ACHN (cell line): ENCODE measurements around the gene SVIP.
A peak's percentile ranks its signal among the peaks of the same experiment; 100 is the strongest.

ENCODE experiments used
- DNase-seq: peaks from one replicate; pipeline ENCODE4 v3.0.0-alpha.2; 2015
- in situ Hi-C: cut with HindIII; loops from 2 replicates; pipeline ENCODE4 v1.10.0; 2017; ENCODE audit warnings: low sequenced_read_pairs, low pct_ligation_motif_present, low pct_unique_long_range_greater_than_20kb

The SVIP gene, protein sequence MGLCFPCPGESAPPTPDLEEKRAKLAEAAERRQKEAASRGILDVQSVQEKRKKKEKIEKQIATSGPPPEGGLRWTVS

DNA sequence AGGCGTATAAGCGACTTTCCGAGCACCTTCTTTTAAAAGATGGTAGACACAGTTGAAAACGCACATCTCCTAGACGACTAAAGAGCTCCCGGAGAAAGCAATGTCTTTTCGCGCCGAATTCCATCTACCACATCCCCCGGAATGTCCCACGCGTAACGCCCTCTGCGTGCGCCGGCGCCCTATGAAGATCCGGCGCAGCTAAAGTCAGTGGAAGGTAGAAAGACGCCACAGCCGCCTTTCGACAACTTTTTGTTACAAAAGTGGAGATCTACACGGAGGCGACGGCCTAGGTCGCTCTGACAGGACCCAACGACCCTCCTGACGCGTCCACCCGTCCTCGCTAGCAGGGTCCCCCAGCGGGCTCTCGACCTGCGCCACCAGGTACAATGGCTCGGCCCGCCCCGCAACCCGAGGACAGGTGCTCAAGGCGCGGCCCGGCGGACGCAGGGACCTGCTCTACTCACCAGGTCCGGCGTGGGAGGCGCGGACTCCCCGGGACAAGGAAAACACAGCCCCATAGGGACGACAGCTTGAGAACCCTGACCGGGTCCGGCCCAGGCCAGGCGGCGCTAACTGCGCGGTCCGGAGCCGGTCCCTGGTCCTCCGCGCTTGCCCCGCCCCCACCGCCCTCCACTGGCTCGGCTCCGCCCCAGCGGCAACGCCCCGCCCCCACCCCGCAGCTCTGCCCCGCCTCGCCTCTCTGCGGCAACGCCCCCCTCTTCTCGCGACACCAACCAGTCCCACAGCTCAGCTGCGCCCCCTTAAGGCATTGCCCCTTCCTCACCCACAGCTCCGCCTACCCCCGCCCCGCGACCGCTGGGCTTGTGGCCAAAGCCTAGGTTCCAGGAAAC lies at the start of gene SVIP:
TSS of gene SVIP (minus strand) at position 571 of the 851 bp plus-strand sequence. CDS start at position 518, 53 bp downstream.
- in situ Hi-C loops = no loop called here
- peak; percentile 90 for DNase-seq

DNA sequence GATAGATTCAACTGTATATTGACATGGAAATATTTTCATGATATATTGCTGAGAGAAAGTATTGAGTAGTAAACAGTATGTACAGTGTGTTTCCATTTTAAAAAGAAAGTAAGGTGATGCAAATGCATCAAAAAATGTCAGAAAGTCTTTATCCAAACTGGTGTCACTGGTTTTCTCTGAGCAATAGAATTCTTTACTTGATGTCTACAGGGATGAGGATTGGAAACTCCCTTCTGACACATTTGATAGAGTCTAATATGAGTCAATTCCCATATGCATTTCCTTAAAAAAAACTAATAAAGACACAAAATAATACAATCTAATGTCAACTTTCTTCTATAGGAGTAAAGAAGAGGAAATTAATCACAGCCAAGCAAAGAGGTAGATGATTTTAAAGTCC lies 49.0 kb upstream of the SVIP start:
- DNase-seq = no peak
- in situ Hi-C loops = no loop called here

DNA sequence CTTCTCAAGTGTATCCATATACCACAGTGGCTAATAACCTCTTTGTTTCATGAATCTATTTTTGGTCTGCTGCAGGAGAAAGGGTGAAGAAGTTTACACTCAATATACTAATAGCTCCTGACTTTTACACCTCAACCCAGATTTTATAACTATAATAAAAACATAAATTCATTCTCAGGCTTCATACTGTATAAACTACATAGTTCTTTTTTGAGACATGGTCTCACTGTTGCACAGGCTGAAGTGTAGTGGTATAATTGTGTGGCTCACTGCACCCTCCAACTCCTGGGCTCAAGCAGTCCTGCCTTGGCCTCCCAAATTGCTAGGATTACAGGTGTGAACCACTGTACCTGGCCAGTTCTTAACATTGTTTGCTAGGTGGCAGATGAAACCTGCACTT lies 48.4 kb upstream of the SVIP start:
- in situ Hi-C loops = no loop called here

DNA sequence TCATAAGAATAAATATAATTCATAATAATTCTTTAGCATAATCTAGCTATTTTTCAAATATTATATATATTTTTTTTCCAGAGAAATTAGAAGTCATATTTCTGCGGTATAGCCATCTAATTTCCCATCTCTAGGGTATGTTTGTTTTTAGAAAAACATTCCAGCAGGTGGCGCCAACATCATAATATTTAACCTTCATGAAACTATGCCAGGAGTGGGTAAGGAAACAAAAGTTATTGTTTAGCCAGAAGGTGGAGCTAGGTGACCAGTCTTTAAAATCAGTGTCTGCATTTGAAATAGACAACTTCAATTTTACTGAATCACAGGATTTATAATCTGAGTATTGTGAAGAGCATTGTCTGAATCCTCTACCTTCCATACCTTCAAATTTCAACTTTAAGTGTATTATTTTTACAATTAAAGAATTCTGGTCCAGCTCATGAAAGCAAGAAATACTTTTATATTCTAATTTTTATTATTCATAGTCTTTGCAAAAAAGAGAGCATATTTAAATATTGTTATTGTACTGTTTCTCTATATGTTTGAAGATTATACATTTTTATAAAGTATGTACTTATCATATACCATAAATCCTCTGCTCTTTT lies 46.4 kb upstream of the SVIP start:
- peak; percentile 83 for DNase-seq
- in situ Hi-C loops = no loop called here

More for the DNA sequence above, 48.4 kb upstream of the SVIP start:
- DNase-seq = no peak

DNA sequence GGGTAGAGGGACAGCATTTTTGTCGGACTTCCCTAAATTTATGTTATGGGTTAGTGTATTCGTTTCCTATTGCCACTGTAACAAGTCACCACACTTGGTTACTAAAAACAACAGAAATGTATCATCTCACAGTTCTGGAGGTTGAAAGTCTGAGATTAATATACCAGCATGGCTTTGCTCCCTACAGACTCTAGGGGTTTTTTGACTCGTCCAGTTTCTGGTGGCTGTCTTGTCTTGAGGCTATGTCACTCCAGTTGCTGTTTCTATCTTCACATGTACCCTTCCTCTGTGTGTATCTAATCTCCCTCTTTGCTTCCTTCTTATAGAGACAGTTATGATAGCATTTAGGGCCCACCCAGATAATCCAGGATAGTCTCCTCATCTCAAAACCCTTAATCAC lies 39.7 kb upstream of the SVIP start:
- in situ Hi-C loops = no loop called here
- DNase-seq = no peak

DNA sequence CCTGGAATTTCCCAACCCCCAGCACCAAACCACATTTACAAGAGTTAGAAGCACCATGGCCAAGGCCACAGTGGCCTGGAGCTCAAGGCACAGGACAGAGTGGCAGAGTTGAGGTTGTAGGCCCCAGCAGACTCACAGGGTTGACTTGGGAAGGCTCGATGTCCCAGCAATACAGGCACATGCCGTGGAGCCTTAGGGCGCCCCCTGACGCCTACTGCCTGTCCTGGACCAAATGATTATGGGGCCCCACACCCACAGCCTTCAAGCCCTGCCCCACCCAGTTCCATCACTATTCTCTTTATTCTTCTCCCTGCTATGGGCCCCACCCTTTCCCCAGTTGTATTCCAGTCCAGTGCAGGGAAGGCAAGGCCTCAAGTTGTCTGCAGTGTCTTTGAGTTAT lies 30.6 kb upstream of the SVIP start, which contains the start of gene CCDC179:
TSS of gene CCDC179 (minus strand) at position 234 of the 400 bp plus-strand sequence. CDS start at position 181, 53 bp downstream.
- in situ Hi-C loops = no loop called here
- DNase-seq = no peak

DNA sequence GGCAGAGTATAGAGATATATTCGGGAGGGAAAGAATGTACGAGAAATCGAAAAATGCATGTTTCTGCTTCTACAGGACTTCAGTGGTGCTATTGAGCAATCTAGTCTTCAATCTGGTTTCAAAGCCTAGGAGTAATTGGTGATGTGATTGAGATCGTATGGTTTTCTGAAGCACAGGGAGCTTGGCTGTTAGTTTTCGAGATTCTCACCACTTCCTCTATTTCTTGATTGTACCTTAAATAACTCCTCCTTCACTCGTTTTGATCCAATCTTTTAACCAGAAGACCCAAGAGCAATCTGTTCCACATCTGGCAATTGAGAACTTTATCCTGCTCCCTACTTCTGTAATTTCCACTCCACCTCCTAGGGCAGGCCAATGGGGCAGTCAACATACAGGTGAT lies 30.2 kb upstream of the SVIP start:
- in situ Hi-C loops = no loop called here
- no peak for DNase-seq

DNA sequence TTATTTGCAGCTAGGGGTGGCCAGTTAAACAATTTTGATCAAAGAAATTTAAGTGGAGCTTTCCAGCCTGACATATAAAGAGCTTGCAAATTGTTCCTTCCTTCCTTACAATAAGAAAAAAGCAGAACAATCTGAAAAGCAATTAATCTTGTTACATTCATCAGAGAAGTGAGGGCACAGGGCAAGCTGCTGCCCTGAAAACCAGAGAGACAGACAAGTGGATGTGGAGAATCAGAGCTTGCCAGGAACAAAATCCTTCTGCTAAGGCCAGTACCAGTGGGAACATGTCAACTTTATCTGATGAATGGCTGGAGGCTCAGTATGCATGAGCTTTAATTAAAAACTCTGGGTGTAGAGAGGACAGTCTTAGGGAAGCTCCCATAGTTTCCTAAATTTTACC lies 21.9 kb upstream of the SVIP start:
- in situ Hi-C loops = no loop called here
- DNase-seq = no peak

DNA sequence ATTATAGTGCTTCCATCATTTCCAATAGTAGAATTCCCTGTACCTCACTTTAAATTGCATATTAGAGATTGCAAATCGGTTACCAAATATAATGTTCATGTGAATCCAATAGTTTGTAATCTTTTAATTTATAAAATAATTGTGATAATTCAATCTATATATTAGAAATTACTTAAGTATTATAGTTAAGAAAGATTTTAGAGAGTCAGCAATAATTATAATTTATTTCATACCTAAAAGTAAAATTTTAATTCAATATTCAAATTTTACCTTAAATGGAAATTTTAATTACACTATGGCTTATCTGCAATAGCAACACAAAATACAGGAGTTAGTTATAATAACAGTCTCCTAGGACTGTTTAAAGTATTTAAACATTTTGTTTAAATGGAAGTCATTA lies 17.1 kb upstream of the SVIP start:
- in situ Hi-C loops = no loop called here
- no peak for DNase-seq

DNA sequence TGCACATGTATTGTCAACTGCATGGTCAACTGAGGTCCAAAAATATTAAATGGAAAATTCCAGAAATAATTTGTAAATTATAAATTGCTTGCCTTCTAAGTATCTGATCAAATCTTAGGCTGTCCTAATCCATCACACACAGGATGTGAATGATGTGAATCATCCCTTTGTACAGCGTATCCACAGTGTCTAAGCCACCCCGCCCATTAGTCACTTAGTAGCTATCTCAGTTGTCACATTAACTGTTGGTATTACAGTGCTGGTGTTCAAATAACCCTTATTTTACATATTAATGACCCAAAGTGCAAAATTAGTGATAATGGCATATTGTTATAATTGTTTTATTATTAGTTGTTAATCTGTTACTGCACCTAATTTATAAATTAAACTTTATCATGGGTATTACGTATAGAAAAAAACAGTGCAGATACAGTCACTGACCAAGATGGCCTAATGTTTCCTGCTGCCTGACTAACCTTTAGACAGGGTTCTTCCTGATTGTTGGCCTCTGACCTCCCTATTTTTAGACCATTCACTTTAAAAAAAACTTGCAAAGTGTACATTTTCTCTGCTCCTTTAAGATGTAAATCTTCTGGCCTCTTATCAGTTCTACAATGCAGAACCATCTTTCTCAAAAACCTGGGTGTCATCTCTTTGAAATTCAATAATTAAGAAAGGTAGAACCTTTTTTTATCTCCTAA lies 2.9 kb upstream of the SVIP start:
- in situ Hi-C loops = no loop called here
- peak; percentile 38 for DNase-seq

DNA sequence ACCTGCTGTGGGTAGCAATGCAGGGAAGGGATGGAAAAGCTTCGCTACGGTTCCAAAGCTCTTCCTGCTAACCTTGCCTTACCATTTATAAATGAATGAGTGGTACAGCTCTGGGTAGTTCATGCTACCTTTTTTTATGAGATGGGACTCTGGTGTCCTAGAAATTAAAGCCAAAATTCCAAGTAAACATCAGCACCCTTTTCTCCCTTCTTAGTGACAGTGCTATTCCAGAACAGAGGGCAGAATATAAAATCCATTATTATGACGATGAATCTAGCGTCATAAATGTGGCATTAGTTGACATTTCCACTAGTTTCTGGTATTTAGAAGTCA lies 447 bp upstream of the SVIP start:
- in situ Hi-C loops = no loop called here
- no peak for DNase-seq

DNA sequence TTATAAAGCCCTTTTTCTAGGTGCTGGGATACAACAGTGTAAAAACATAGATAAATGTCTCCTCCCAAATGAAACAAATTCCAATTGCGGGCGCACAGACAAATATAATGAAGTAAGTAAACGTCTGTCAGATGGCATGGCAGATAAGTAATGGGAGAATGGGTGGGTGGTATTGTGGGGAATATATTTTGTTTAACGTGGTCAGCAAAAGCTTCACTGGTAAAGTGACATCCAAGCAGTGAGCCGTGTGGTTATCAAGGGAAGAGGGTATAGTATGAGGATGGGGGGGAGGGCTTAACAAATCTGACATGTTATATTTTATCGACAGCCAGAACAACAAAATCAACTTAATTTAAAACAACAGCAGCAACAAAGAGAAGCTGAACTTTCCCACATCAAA lies 1.2 kb downstream of the SVIP start:
- in situ Hi-C loops = no loop called here
- no peak for DNase-seq

DNA sequence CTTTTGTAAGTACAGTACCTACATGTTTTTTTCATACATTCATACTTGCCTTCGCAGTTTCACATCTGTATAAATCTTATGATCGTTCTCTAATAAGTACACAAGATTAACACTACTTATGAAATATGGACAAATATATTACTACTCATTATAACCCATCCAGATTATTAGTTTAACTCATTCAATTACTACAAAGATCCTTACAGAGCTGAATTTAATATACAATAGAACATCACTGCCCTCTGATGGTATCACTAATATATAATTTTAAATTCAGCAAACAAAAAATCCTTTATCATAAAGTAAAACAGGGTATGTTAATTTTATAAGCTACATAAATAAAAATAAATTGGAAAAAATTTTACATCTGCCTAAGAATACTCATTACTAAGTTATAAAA lies 7.4 kb downstream of the SVIP start:
- in situ Hi-C loops = no loop called here
- DNase-seq = no peak

DNA sequence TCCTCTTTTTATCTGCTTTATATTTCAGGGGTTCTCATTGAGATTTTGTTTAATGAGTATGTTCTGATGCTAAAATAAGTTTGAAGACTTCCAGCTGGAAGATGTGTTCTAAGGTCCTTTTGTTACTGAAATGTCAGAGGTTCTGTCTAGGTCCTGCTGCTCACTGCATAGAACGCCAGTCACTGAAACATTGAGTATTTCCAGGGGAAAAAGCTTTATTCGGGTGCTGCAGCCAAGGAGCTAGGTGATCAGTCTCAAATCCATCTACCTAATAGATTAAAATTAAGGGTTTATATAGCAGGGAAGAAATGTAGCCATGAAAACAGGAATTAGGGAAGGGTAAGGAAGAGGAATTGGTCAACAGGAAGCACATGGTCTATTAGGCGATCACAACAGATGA lies 19.7 kb downstream of the SVIP start:
- in situ Hi-C loops = no loop called here
- no peak for DNase-seq

DNA sequence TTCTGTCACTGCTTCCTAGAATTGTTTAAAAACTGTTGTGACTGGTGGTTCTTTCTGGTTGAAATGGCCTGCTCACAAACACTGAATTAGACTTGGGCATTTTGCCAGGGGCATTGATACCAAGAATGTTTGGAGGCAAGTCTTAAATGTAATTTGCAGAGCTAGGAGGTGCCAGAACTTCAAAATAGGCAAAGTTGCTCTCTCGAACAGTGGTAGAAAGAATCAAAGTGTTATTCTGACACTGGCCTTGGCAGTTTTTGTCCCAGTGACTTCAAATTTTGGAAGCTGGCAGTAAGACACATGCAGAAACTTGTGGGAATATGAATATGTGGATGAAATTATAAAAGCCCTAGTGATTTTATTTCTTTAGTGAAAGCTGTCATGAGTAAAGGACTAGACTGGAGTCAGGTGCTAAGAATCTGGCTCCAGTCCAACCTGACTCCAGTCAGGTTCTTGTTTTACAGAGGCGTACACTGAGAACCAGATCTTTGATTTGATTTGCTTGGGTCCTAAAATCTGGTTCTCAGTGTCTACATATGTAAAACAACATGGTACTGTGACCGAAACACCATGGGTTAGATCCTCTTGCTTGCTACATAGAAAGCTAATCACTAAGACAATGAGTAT lies 20.9 kb downstream of the SVIP start:
- DNase-seq = no peak
- in situ Hi-C loops = no loop called here

DNA sequence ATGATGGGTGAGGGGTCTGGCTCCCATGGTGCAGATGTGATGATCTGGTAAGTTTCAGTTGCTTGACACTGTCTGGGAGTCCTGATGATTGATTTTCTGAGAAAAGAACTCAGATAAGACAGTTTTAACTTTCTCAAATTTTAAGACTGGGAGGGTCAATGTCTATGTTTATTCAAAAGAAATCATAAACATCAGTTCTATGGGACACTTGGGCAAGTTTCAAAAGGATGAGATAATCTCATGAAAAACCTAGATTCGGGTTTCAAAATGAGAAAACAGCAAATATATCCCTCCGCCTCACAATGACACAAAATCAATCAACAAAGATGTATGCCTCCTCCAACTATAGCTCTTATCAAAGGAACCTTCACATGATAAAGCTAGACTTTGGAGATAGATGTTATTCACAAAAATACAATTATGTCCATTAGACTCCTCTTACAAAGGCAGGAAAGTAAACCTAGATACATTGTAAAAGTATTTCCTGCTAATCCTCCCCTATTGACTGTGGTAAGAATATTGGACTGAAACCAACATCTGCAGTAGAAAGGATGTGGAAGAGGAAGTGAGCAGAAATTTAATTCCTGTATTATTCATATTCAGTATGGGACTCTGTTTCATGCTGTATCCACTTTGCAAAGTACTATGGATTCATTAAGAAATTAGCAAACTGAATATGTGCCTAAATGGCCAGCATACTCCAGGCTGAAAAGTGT lies 21.6 kb downstream of the SVIP start:
- in situ Hi-C loops = no loop called here
- DNase-seq = no peak

DNA sequence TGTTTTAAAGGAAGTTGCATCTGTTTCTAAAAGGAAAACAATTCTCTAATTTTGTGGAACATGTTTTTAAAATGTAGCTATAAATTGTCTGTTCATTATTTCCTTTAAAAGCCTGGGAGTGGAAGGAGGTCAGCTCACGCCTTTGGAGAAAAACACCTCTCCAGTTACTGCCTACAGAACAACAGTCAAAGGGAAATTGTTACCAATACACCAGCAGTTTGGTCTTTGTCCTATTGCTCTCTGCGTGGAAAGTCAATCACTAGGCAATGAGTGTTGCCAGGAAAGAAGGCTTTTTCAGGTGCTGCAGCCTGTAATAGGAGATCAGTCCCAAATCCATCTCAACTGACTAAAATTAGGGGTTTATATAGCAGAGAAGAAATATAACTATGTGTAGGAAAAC lies 22.2 kb downstream of the SVIP start:
- DNase-seq = no peak
- in situ Hi-C loops = no loop called here

DNA sequence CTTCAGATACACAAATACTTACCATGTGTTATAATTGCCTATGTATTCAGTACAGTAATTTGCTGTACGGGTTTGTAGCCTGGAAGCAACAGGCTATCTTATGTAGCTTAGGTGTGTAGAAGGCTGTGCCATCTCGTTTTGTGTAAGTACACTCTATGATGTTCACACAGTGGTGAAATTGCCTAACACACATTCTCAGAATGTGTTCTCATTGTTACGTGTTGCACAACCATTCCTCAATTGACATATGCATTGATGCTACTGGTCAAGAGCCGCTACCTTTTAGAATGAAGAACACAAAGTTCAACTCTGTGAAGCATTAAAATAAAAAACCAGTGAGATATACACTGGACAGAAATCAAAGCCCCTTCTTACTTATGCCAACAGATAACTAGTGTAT lies 26.7 kb downstream of the SVIP start:
- DNase-seq = no peak
- in situ Hi-C loops = no loop called here
